ENCODE data around the gene CHTOP. TPM values are rescaled to one million over a fixed set of nuclear protein-coding genes. Genes with fewer than 3 reads are reported as not detected.

CHTOP gene
- total RNA-seq, 2 experiments from 2014 or later = 84.7 to 87.1 TPM

- CTCF ChIA-PET = no interaction called here
Observed at GRCh38 chr1:153687346-153688125, 53.7 kb downstream of the CHTOP start.

GRCh38 chr1:153688276-153688675 is 54.4 kb downstream of the CHTOP start:
- no peaks in the 10 kb centered on the region for H3K36me3 Mint-ChIP-seq (ENCODE audit: low read depth)
- POLR2A ChIA-PET = no interaction called here

More at GRCh38 chr1:153687346-153688125, 53.7 kb downstream of the CHTOP start:
- no peaks in the 10 kb centered on the region for H3K4me1 Mint-ChIP-seq
- DNase-seq = no peak
- H3K36me3 Mint-ChIP-seq (ENCODE audit: low read depth) = no peaks in the 10 kb centered on the region
- H3K27me3 Mint-ChIP-seq = peaks cover 18% of the 10 kb centered on the region
- H3K4me3 Mint-ChIP-seq = no peak overlapping the region
- POLR2A ChIA-PET = no interaction called here
- H3K9me3 Mint-ChIP-seq = no peaks in the 10 kb centered on the region
- H3K27ac Mint-ChIP-seq = no peak overlapping the region

GRCh38 chr1:153688736-153689328 is 55.0 kb downstream of the CHTOP start:
- H3K9me3 Mint-ChIP-seq = no peaks in the 10 kb centered on the region
- no peak overlapping the region for H3K4me3 Mint-ChIP-seq
- H3K27ac Mint-ChIP-seq = no peak overlapping the region
- ChIA-PET CTCF (no interaction called here), POLR2A (no interaction called here)
- peaks cover 12% of the 10 kb centered on the region for H3K27me3 Mint-ChIP-seq
- no peak for DNase-seq
- no peaks in the 10 kb centered on the region for H3K36me3 Mint-ChIP-seq (ENCODE audit: low read depth)
- no peaks in the 10 kb centered on the region for H3K4me1 Mint-ChIP-seq

More at GRCh38 chr1:153688276-153688675, 54.4 kb downstream of the CHTOP start:
- no peaks in the 10 kb centered on the region for H3K9me3 Mint-ChIP-seq
- no peaks in the 10 kb centered on the region for H3K4me1 Mint-ChIP-seq
- H3K27ac Mint-ChIP-seq = no peak overlapping the region
- DNase-seq = no peak
- CTCF ChIA-PET = no interaction called here
- H3K27me3 Mint-ChIP-seq = peaks cover 16% of the 10 kb centered on the region
- no peak overlapping the region for H3K4me3 Mint-ChIP-seq

- Mint-ChIP-seq H3K27ac (no peak overlapping the region), H3K9me3 (no peaks in the 10 kb centered on the region), H3K4me1 (no peaks in the 10 kb centered on the region), H3K4me3 (no peak overlapping the region), H3K27me3 (peaks cover 2% of the 10 kb centered on the region), H3K36me3 (ENCODE audit: low read depth) (no peaks in the 10 kb centered on the region)
- ChIA-PET CTCF (no interaction called here), POLR2A (no interaction called here)
- DNase-seq = no peak
Observed at GRCh38 chr1:153693466-153693865, 59.6 kb downstream of the CHTOP start.

Other genes with a start within 250 kb of the CHTOP start
- gene S100A8, start 243.0 kb upstream of the CHTOP start, total RNA-seq = not detected
- gene S100A7A, start 217.5 kb upstream of the CHTOP start, total RNA-seq = not detected
- not detected for gene S100A7, start 173.4 kb upstream of the CHTOP start, total RNA-seq
- 100 to 1,000 TPM; 781 to 799 TPM for gene S100A6, start 98.1 kb upstream of the CHTOP start, total RNA-seq
- gene S100A5, start 93.1 kb upstream of the CHTOP start, total RNA-seq = 1 to 10 TPM; 2.2 to 4.7 TPM
- 1,000 to 10,000 TPM; 1,297 to 1,322 TPM for gene S100A4, start 88.3 kb upstream of the CHTOP start, total RNA-seq
- not detected for gene S100A3, start 84.8 kb upstream of the CHTOP start, total RNA-seq
- gene S100A2, start 68.2 kb upstream of the CHTOP start, total RNA-seq = 1 to 10 TPM in 1 of 2 experiments, under 1 TPM in 1; 0.85 to 1.2 TPM
- gene S100A16, start 20.9 kb upstream of the CHTOP start, total RNA-seq = not detected
- gene S100A14, start 17.7 kb upstream of the CHTOP start, total RNA-seq = not detected
- 1 to 10 TPM; 6.1 TPM for gene S100A13, start 6.6 kb upstream of the CHTOP start, total RNA-seq
- gene S100A1, start 5.6 kb upstream of the CHTOP start, total RNA-seq = not detected
- gene SNAPIN, start 24.6 kb downstream of the CHTOP start, total RNA-seq = 10 to 100 TPM; 35.0 to 35.6 TPM
- gene ILF2, start 36.9 kb downstream of the CHTOP start, total RNA-seq = 100 to 1,000 TPM; 166 to 169 TPM
- gene NPR1, start 44.6 kb downstream of the CHTOP start, total RNA-seq = not detected
- gene INTS3, start 94.0 kb downstream of the CHTOP start, total RNA-seq = 10 to 100 TPM; 46.9 to 50.5 TPM
- gene SLC27A3, start 141.3 kb downstream of the CHTOP start, total RNA-seq = 10 to 100 TPM; 24.9 to 25.3 TPM

Measured in activated CD4-positive, alpha-beta memory T cell treated with anti-CD3 and anti-CD28 coated beads, Interleukin-2, amount 10 ng/mL, durations not matched to agents 7 days and 5 days (primary cell).